ENCODE data around the gene COQ3. TPM values are rescaled to one million over a fixed set of nuclear protein-coding genes. Genes with fewer than 3 reads are reported as not detected.

The COQ3 gene
- total and polyA plus RNA-seq, 2 of the 4 experiments (the other 2 are of a cell fraction): 8.2 to 8.9 TPM

GRCh38 chr6:99424761-99425646 is 31.0 kb upstream of the COQ3 start, which contains the start of gene PNISR:
Gene PNISR, minus strand, starts transcription at chr6:99425308. Its CDS starts 10,649 bp downstream, at chr6:99414659.
- H4K20me1 ChIP-seq (ENCODE audit: insufficient read depth, low read length): peaks cover 43% of the 10 kb centered on the region
- H2AFZ ChIP-seq (replicated peaks; ENCODE audit: low read length, poor library complexity): peak within 1 kb of the TSS; percentile 91
- peaks cover 2% of the 10 kb centered on the region for H3K4me1 ChIP-seq (ENCODE audit: control insufficient read depth, insufficient read depth, low read length)
- DNase-seq (peak; percentile 99), ATAC-seq (ENCODE audit: low read depth) (peak; percentile 75)
- H3K9ac ChIP-seq (ENCODE audit: low read depth, low read length): peak within 1 kb of the TSS; percentile 95
- H3K9me3 ChIP-seq (ENCODE audit: control insufficient read depth, insufficient read depth, low read length): no peaks in the 10 kb centered on the region
- peak within 1 kb of the TSS; percentile 92 to 99 for H4K8ac ChIP-seq (ENCODE audit: low read depth in 2 of 2, low read length in 2 of 2)
- H2BK5ac ChIP-seq (ENCODE audit: low read depth, low read length, poor library complexity, severe bottlenecking): peak within 1 kb of the TSS; percentile 90
- ChIA-PET POLR2A (ENCODE audit: unreplicated experiment) (interaction anchor here (0.5 to 1.0 kb wide), 4 partner anchors 9 to 63 kb away, joined by 3 to 5 read pairs (median 4); no protein-coding TSS in a partner anchor), CTCF (interaction anchor here (0.6 to 0.9 kb wide), 4 partner anchors 10 to 677 kb away, joined by 3 to 4 read pairs (median 3); no protein-coding TSS in a partner anchor)
- peak within 1 kb of the TSS; percentile 66; the same call in 2 of the 3 replicates for H2BK15ac ChIP-seq (ENCODE audit: low read depth, low read length)
- H3K23ac ChIP-seq (ENCODE audit: low read depth, low read length): peak within 1 kb of the TSS; percentile 98
- H3K4me3 ChIP-seq (ENCODE audit: insufficient read depth, low read depth, low read length): peak within 1 kb of the TSS; percentile 52
- BruUV-seq (replicated peaks): TSS peak; percentile 40
- 0 out of 2 replicates have a peak, but pooled peaks cover 2% of the 10 kb centered on the region for H3K9me1 ChIP-seq (ENCODE audit: insufficient read depth, low read length)
- H3K79me1 ChIP-seq (ENCODE audit: low read depth in 1 of 2, low read length in 2 of 2): peaks cover 5 to 37% of the 10 kb centered on the region in 2 experiments
- peak within 1 kb of the TSS; percentile 90 for H4K91ac ChIP-seq (ENCODE audit: insufficient read depth, low read depth, low read length)
- H4K5ac ChIP-seq (ENCODE audit: low read depth, low read length): peak within 1 kb of the TSS; percentile 96
- H3K27ac ChIP-seq (ENCODE audit: insufficient read depth, low read length): peak within 1 kb of the TSS; percentile 92
- peak within 1 kb of the TSS; percentile 97 for H3K56ac ChIP-seq (ENCODE audit: extremely low read depth, insufficient read depth, low read length)
- no peaks in the 10 kb centered on the region for H3K36me3 ChIP-seq (ENCODE audit: control insufficient read depth, insufficient read depth, low read length)
- intact Hi-C loops (cut with micrococcal nuclease) (loop anchor here (1.0 to 5.0 kb wide), 4 partner anchors 10 to 142 kb away; partner anchors contain the start of gene CCNC), dilution Hi-C loops (cut with HindIII; ENCODE audit: low sequenced_read_pairs, unreplicated experiment) (no loop called here), in situ Hi-C loops (cut with MboI; ENCODE audit: low sequenced_read_pairs) (no loop called here)
- peak within 1 kb of the TSS; percentile 95 for H3K4ac ChIP-seq (ENCODE audit: low read depth, low read length)
- H3K27me3 ChIP-seq (ENCODE audit: control insufficient read depth, insufficient read depth, low read length): no peaks in the 10 kb centered on the region
- H2BK20ac ChIP-seq (ENCODE audit: low read depth, low read length): peak within 1 kb of the TSS; percentile 58; the same call in 1 of the 2 replicates
- H3K4me2 ChIP-seq (ENCODE audit: low read depth, low read length): peak within 1 kb of the TSS; percentile 79
- H3K14ac ChIP-seq (replicated peaks; ENCODE audit: low read depth, low read length): peak within 1 kb of the TSS; percentile 99
- H2AK9ac ChIP-seq (replicated peaks; ENCODE audit: low read depth, low read length, poor library complexity): peak within 1 kb of the TSS; percentile 91
- peak within 1 kb of the TSS; percentile 95 for H3K18ac ChIP-seq (ENCODE audit: low read depth, low read length)
- H2AK5ac ChIP-seq (ENCODE audit: low read depth, low read length): peak within 1 kb of the TSS; percentile 88
- peak within 1 kb of the TSS; percentile 78 for H2BK120ac ChIP-seq (ENCODE audit: low read depth, low read length)
- 2% methylated on average over 21 of the region's 53 CpGs; no CpG with 5 or more reads in 1 of the 2 experiments for WGBS, 2 experiments (ENCODE audit: extremely low coverage in 2 of 2, insufficient read length in 1 of 2)
- TF ChIP-seq RAD21 (IDR thresholded peaks at IDR 0.05; ENCODE audit: low read length) (no peak), ELK1 (IDR thresholded peaks at IDR 0.05; ENCODE audit: borderline replicate concordance, low read depth, low read length) (no peak), CEBPB (IDR thresholded peaks at IDR 0.05; ENCODE audit: low read depth, low read length) (no peak), CHD1 (IDR thresholded peaks at IDR 0.05; ENCODE audit: low read depth, low read length) (peak; percentile 87), NFE2L2 (IDR thresholded peaks at IDR 0.05; ENCODE audit: low read depth, low read length) (no peak), SMC3 (IDR thresholded peaks at IDR 0.05; ENCODE audit: low read depth, low read length) (no peak), MXI1 (IDR thresholded peaks at IDR 0.05; ENCODE audit: borderline replicate concordance, low read depth, low read length) (0 out of 2 replicates have a peak, but pooled peaks have one; percentile 36), MAZ (IDR thresholded peaks at IDR 0.05; ENCODE audit: borderline replicate concordance, low read depth, low read length) (peak; percentile 96), FOS (IDR thresholded peaks at IDR 0.05; ENCODE audit: low read depth, low read length) (0 out of 2 replicates have a peak, but pooled peaks have one; percentile 8), RCOR1 (IDR thresholded peaks at IDR 0.05; ENCODE audit: insufficient replicate concordance, low read length) (no peak), POLR2A (IDR thresholded peaks at IDR 0.05; ENCODE audit: low read depth, low read length) (peak; percentile 91), BHLHE40 (IDR thresholded peaks at IDR 0.05; ENCODE audit: low read depth, low read length) (peak; percentile 70; the same call in 1 of the 2 replicates), RFX5 (IDR thresholded peaks at IDR 0.05; ENCODE audit: low read depth, low read length) (no peak), CTCF (conservative IDR thresholded peaks at IDR 0.05; ENCODE audit: low read depth, low read length) (no peak)
